Neural cell (in vitro differentiated cells): ENCODE data around the gene GTF2F1. TPM values are rescaled to one million over a fixed set of nuclear protein-coding genes. Genes with fewer than 3 reads are reported as not detected.

Experiments
- H2AFZ ChIP-seq: fragments of 200-600, 300-800 bp; sonication (generic), shearing (Covaris generic); 2 replicates; pipeline ENCODE4 v1.6.0; 2014; ENCODE audit warnings: low read depth, mild to moderate bottlenecking, antibody characterized with exemption, low read length, moderate library complexity
- H3F3A ChIP-seq: fragments of 200-600 bp; shearing (Covaris generic); 2 replicates; pipeline ENCODE4 v1.6.1; 2016; ENCODE audit warnings: mild to moderate bottlenecking, moderate library complexity, mixed read lengths, antibody characterized with exemption, low read length; ENCODE audit not compliant: insufficient read depth, poor library complexity, severe bottlenecking
- H3K27ac ChIP-seq: fragments of 200-600, 300-800 bp; sonication (generic), shearing (Covaris generic); 2 replicates; pipeline ENCODE4 v1.5.1; 2014; ENCODE audit warnings: mild to moderate bottlenecking, low read length, moderate library complexity
- H3K27me3 ChIP-seq: fragments of 300-800, 200-600 bp; sonication (generic), shearing (Covaris generic); 2 replicates; pipeline ENCODE4 v1.6.0; 2014; ENCODE audit warnings: mild to moderate bottlenecking, low read depth, low read length, moderate library complexity; ENCODE audit not compliant: insufficient read depth
- H3K36me3 ChIP-seq: fragments of 300-800, 200-600 bp; sonication (generic), shearing (Covaris generic); 2 replicates; pipeline ENCODE4 v1.5.1; 2014; ENCODE audit warnings: mild to moderate bottlenecking, antibody characterized with exemption, low read length, moderate library complexity; ENCODE audit not compliant: insufficient read depth
- H3K4me2 ChIP-seq: fragments of 300-800, 200-600 bp; sonication (generic), shearing (Covaris generic); 2 replicates; pipeline ENCODE4 v1.6.0; 2014; ENCODE audit warnings: mild to moderate bottlenecking, low read length
- H3K4me3 ChIP-seq: fragments of 300-800, 200-600 bp; sonication (generic), shearing (Covaris generic); 2 replicates; pipeline ENCODE4 v1.5.1; 2014; ENCODE audit warnings: mild to moderate bottlenecking, low read length, moderate library complexity
- H3K79me2 ChIP-seq: fragments of 200-600 bp; shearing (Covaris generic); replicated peaks from 2 replicates; pipeline ENCODE4 v1.6.0; 2014; ENCODE audit warnings: mild to moderate bottlenecking, low read length, moderate library complexity; ENCODE audit not compliant: insufficient read depth
- H3K9ac ChIP-seq: fragments of 300-800, 200-600 bp; sonication (generic), shearing (Covaris generic); 2 replicates; pipeline ENCODE4 v1.6.1; 2016; ENCODE audit warnings: mild to moderate bottlenecking, low read length, mixed read lengths
- H3K9me2 ChIP-seq: fragments of 200-600 bp; shearing (Covaris generic); 2 replicates; pipeline ENCODE4 v1.6.1; 2016; ENCODE audit warnings: mild to moderate bottlenecking, low read length, mixed read lengths; ENCODE audit not compliant: insufficient read depth
- H3K9me3 ChIP-seq: fragments of 200-600, 300-800 bp; sonication (generic), shearing (Covaris generic); 2 replicates; pipeline ENCODE4 v1.6.1; 2016; ENCODE audit warnings: mild to moderate bottlenecking, mixed run types, low read length, moderate library complexity, mixed read lengths
- H4K20me1 ChIP-seq: fragments of 200-600 bp; shearing (Covaris generic); 2 replicates; pipeline ENCODE4 v1.6.1; 2016; ENCODE audit warnings: mild to moderate bottlenecking, mixed run types; ENCODE audit not compliant: insufficient read depth
- CTCF ChIP-seq: fragments of 450-650 bp; IDR thresholded peaks from 2 replicates; pipeline ENCODE4 v1.5.1; 2014; ENCODE audit warnings: antibody characterized with exemption, mild to moderate bottlenecking, moderate library complexity; ENCODE audit not compliant: poor library complexity, severe bottlenecking
- EP300 ChIP-seq: fragments of 450-650 bp; conservative IDR thresholded peaks from 2 replicates; pipeline ENCODE4 v1.6.1; 2014; ENCODE audit warnings: antibody characterized with exemption, mild to moderate bottlenecking, moderate library complexity; ENCODE audit not compliant: poor library complexity, severe bottlenecking
- EZH2 ChIP-seq: fragments of 200-600, 300-800 bp; shearing (Covaris generic), sonication (generic); IDR thresholded peaks from 2 replicates; pipeline ENCODE4 v1.6.1; 2014; ENCODE audit warnings: antibody characterized with exemption, low read length, borderline replicate concordance, mild to moderate bottlenecking; ENCODE audit not compliant: insufficient read depth, poor library complexity, severe bottlenecking
- MXI1 ChIP-seq: fragments of 450-650 bp; conservative IDR thresholded peaks from 2 replicates; pipeline ENCODE4 v1.6.1; 2014; ENCODE audit warnings: antibody characterized with exemption, mild to moderate bottlenecking; ENCODE audit not compliant: poor library complexity, severe bottlenecking
- POLR2AphosphoS5 ChIP-seq: IDR thresholded peaks from 2 replicates; pipeline ENCODE4 v1.6.1; 2012
- RAD21 ChIP-seq: fragments of 450-650 bp; conservative IDR thresholded peaks from 2 replicates; pipeline ENCODE4 v1.6.1; 2014; ENCODE audit warnings: antibody characterized with exemption, mild to moderate bottlenecking, moderate library complexity
- SMC3 ChIP-seq: fragments of 450-650 bp; conservative IDR thresholded peaks from 2 replicates; pipeline ENCODE4 v1.6.1; 2014; ENCODE audit warnings: antibody characterized with exemption, mild to moderate bottlenecking, moderate library complexity; ENCODE audit not compliant: poor library complexity
- TAF1 ChIP-seq: IDR thresholded peaks from 2 replicates; pipeline ENCODE4 v1.6.1; 2012; ENCODE audit warnings: low read depth
- polyA plus RNA-seq: library from polyadenylated mRNA; depleted of rRNA; stranded (reverse); fragments of >200 nt; gene quantifications from 2 replicates; pipeline ENCODE4 v1.2.3, GENCODE V29; 2014
- TF ChIP-seq, protein P1 (sequence below): IDR thresholded peaks from 2 replicates; pipeline ENCODE4 v1.6.1; 2012; ENCODE audit warnings: borderline replicate concordance

The GTF2F1 gene
- polyA plus RNA-seq, 1 donor from 2014 or later: 53.9 TPM

DNA sequence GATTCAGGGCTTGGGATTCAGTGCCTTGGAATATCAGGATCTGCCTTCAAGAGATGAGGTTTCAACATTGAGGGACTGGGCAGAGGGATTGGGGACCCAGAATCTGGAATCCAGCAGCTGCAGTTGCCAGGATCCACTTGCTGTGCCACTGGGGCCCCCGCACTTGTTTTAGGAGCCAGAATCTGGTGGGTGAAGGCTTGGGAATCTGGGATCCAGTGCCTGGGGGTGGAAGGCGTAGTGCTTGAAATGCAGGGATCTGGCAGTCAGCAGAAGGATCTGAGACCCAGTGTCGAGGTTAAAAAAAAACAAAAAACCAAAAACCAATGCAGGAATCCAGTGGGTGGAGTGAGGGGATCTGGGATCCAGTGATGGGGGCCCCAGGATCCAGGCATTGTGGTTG is 47.9 kb upstream of the GTF2F1 start:
- H3K4me3 ChIP-seq: no peak overlapping the region
- TF ChIP-seq RAD21 (no peak), POLR2AphosphoS5 (no peak), MXI1 (no peak), CTCF (no peak), EP300 (no peak), SMC3 (no peak), TAF1 (no peak), EZH2 (no peak)
- TF ChIP-seq, protein P1, sequence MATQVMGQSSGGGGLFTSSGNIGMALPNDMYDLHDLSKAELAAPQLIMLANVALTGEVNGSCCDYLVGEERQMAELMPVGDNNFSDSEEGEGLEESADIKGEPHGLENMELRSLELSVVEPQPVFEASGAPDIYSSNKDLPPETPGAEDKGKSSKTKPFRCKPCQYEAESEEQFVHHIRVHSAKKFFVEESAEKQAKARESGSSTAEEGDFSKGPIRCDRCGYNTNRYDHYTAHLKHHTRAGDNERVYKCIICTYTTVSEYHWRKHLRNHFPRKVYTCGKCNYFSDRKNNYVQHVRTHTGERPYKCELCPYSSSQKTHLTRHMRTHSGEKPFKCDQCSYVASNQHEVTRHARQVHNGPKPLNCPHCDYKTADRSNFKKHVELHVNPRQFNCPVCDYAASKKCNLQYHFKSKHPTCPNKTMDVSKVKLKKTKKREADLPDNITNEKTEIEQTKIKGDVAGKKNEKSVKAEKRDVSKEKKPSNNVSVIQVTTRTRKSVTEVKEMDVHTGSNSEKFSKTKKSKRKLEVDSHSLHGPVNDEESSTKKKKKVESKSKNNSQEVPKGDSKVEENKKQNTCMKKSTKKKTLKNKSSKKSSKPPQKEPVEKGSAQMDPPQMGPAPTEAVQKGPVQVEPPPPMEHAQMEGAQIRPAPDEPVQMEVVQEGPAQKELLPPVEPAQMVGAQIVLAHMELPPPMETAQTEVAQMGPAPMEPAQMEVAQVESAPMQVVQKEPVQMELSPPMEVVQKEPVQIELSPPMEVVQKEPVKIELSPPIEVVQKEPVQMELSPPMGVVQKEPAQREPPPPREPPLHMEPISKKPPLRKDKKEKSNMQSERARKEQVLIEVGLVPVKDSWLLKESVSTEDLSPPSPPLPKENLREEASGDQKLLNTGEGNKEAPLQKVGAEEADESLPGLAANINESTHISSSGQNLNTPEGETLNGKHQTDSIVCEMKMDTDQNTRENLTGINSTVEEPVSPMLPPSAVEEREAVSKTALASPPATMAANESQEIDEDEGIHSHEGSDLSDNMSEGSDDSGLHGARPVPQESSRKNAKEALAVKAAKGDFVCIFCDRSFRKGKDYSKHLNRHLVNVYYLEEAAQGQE: no peak

DNA sequence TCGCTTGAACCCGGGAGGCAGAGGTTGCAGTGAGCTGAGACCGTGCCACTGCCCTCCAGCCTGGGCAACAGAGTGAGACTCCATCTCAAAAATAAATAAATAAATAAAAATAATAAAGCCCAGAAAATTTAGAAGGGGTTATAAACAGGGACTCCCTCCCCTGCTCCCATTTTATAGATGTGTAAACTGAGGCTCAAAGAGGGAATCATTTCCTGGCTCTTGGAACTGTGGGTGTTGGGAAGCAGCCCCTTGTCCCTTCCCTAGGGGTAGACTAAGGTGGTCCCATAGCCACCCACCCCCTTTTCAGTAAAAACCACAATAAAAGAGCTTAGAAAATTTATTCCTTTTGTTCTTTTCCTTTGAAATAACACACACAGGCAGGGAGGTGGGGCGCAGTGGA is 46.8 kb upstream of the GTF2F1 start:
- H3K4me2 ChIP-seq: no peak overlapping the region
- TF ChIP-seq MXI1 (no peak), SMC3 (no peak), RAD21 (no peak), EP300 (no peak)
- no peaks in the 10 kb centered on the region for H3F3A ChIP-seq
- H3K36me3 ChIP-seq: no peaks in the 10 kb centered on the region
- H3K79me2 ChIP-seq: no peaks in the 10 kb centered on the region
- H3K9me2 ChIP-seq: no peaks in the 10 kb centered on the region
- no peaks in the 10 kb centered on the region for H3K9me3 ChIP-seq
- no peak overlapping the region for H3K27ac ChIP-seq
- no peak overlapping the region for H3K4me3 ChIP-seq
- H3K9ac ChIP-seq: no peak overlapping the region
- H4K20me1 ChIP-seq: no peaks in the 10 kb centered on the region
- H2AFZ ChIP-seq: no peak overlapping the region
- no peaks in the 10 kb centered on the region for H3K27me3 ChIP-seq

More for the DNA sequence above, 47.9 kb upstream of the GTF2F1 start:
- Histone ChIP-seq H3K27ac (no peak overlapping the region), H3K79me2 (no peaks in the 10 kb centered on the region), H3K9me3 (no peaks in the 10 kb centered on the region), H3K36me3 (no peaks in the 10 kb centered on the region), H3K9me2 (no peaks in the 10 kb centered on the region), H3F3A (no peaks in the 10 kb centered on the region), H3K4me2 (no peak overlapping the region), H3K9ac (no peak overlapping the region), H4K20me1 (no peaks in the 10 kb centered on the region), H3K27me3 (no peaks in the 10 kb centered on the region), H2AFZ (no peak overlapping the region)

GRCh38 chr19:6433663-6434062 is 40.7 kb upstream of the GTF2F1 start, which contains the start of gene SLC25A41:
SLC25A41 (minus strand) TSS chr19:6433763; CDS start chr19:6433693, 70 bp downstream.
- H3K27me3 ChIP-seq: no peaks in the 10 kb centered on the region
- no peak for TF ChIP-seq EZH2
- no peak for TF ChIP-seq TAF1
- no peak for TF ChIP-seq EP300
- TF ChIP-seq SMC3: no peak
- no peak for TF ChIP-seq CTCF
- no peak for TF ChIP-seq RAD21
- TF ChIP-seq, protein P1: no peak
- no peak for TF ChIP-seq POLR2AphosphoS5
- no peak for TF ChIP-seq MXI1
- no peak within 1 kb of the TSS for H3K9ac ChIP-seq
- H3K9me2 ChIP-seq: no peaks in the 10 kb centered on the region
- H3K27ac ChIP-seq: no peak within 1 kb of the TSS
- H2AFZ ChIP-seq: no peak within 1 kb of the TSS
- no peaks in the 10 kb centered on the region for H3K36me3 ChIP-seq
- no peaks in the 10 kb centered on the region for H3K79me2 ChIP-seq
- no peak within 1 kb of the TSS for H3K4me3 ChIP-seq
- no peak within 1 kb of the TSS for H3K4me2 ChIP-seq
- no peaks in the 10 kb centered on the region for H4K20me1 ChIP-seq
- H3K9me3 ChIP-seq: no peaks in the 10 kb centered on the region
- no peaks in the 10 kb centered on the region for H3F3A ChIP-seq
